Hepatocyte (in vitro differentiated cells): ENCODE results near the gene ARID1A. TPM values are rescaled to one million over a fixed set of nuclear protein-coding genes. Genes with fewer than 3 reads are reported as not detected.

Source experiments
- DNase-seq: peaks from one replicate; pipeline ENCODE4 v3.0.0-alpha.2; 2016; ENCODE audit warnings: low spot score
- H2AFZ ChIP-seq: fragments of 200-600 bp; sonication (generic); 2 replicates; pipeline ENCODE4 v1.6.0; 2016; ENCODE audit warnings: antibody characterized with exemption, mild to moderate bottlenecking
- H3K27ac ChIP-seq: fragments of 200-600 bp; sonication (generic); 2 replicates; pipeline ENCODE4 v1.5.1; 2016; ENCODE audit warnings: mild to moderate bottlenecking
- H3K27me3 ChIP-seq: fragments of 200-600 bp; sonication (generic); 2 replicates; pipeline ENCODE4 v1.6.1; 2016
- H3K36me3 ChIP-seq: fragments of 200-600 bp; sonication (generic); replicated peaks from 2 replicates; pipeline ENCODE4 v1.5.1; 2016; ENCODE audit warnings: low read depth; ENCODE audit not compliant: insufficient read depth
- H3K4me1 ChIP-seq: fragments of 200-600 bp; sonication (generic); 2 replicates; pipeline ENCODE4 v1.5.1; 2016; ENCODE audit warnings: mild to moderate bottlenecking, moderate library complexity; ENCODE audit not compliant: insufficient read depth
- H3K4me2 ChIP-seq: fragments of 200-600 bp; sonication (generic); 2 replicates; pipeline ENCODE4 v1.6.0; 2016
- H3K4me3 ChIP-seq: fragments of 200-600 bp; sonication (generic); 2 replicates; pipeline ENCODE4 v1.5.1; 2016; ENCODE audit warnings: mild to moderate bottlenecking
- H3K79me2 ChIP-seq: fragments of 200-600 bp; sonication (generic); 2 replicates; pipeline ENCODE4 v1.6.0; 2017; ENCODE audit warnings: mild to moderate bottlenecking
- H3K9me2 ChIP-seq: fragments of 200-600 bp; sonication (generic); replicated peaks from 2 replicates; pipeline ENCODE4 v1.6.0; 2017; ENCODE audit warnings: mild to moderate bottlenecking; ENCODE audit not compliant: insufficient read depth
- H3K9me3 ChIP-seq: fragments of 200-600 bp; sonication (generic); 2 replicates; pipeline ENCODE4 v1.5.1; 2016; ENCODE audit warnings: low read depth, mild to moderate bottlenecking
- H4K20me1 ChIP-seq: fragments of 200-600 bp; sonication (generic); 2 replicates; pipeline ENCODE4 v1.6.0; 2016; ENCODE audit warnings: mild to moderate bottlenecking; ENCODE audit not compliant: insufficient read depth, poor library complexity, severe bottlenecking
- EZH2 ChIP-seq: fragments of 200-600 bp; sonication (generic); IDR thresholded peaks from 2 replicates; pipeline ENCODE4 v1.6.1; 2016; ENCODE audit warnings: antibody characterized with exemption, mild to moderate bottlenecking, borderline replicate concordance
- EZH2phosphoT487 ChIP-seq: fragments of 200-600 bp; sonication (generic); IDR thresholded peaks from one replicate; pipeline ENCODE4 v1.6.1; 2018; ENCODE audit warnings: antibody characterized with exemption, mild to moderate bottlenecking, low read depth, moderate library complexity; ENCODE audit not compliant: unreplicated experiment, severe bottlenecking
- WGBS: methylation state at CpG from one replicate; pipeline ENCODE4 v1.1.6; 2016; ENCODE audit warnings: low lambda C conversion rate; ENCODE audit errors: missing lambda C conversion rate; 5-methylcytosine and 5-hydroxymethylcytosine counted together
- polyA plus RNA-seq: library from polyadenylated mRNA; unstranded; fragments of >200 nt; fragmentation: Nextera tagmentation; extraction: Ambion mirVana; gene quantifications from 2 replicates; pipeline ENCODE4 v1.2.1, GENCODE V29; 2016
- total RNA-seq: library from RNA; depleted of rRNA; stranded (reverse); fragments of >200 nt; gene quantifications from 2 replicates; pipeline ENCODE4 v1.2.3, GENCODE V29; 2014
- TF ChIP-seq, protein P1 (sequence below): fragments of 200-600 bp; sonication (generic); IDR thresholded peaks from 2 replicates; pipeline ENCODE4 v1.5.1; 2016; ENCODE audit warnings: antibody characterized with exemption, mild to moderate bottlenecking; ENCODE audit not compliant: poor library complexity

ARID1A gene
- total and polyA plus RNA-seq, 2 experiments from 2014 or later, result 27.9 to 35.8 TPM

DNA sequence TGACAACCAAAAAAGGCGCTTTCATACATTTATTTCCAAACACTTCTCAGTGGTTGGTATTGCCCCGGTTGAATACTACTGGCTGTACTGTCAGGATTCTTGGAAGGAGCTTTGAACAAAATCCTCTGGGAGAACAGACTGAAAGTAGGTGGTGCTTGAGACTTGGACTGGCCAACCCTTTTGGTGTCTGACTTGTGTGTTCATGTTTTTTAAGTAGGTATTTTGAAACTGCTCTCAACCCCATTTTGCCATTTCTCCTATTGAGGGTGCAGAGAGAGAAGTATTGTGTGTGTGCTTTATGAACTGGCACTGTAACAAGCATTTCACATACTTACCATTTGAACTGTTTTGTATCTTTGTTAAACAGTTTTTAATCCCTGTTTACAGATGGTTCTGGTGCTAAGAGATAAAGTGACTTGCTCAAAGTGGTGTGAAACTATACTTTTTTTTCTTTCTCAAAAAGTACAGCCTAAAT, 21.2 kb downstream of the ARID1A start:
- WGBS, result 76% methylated on average over 2 of the region's 2 CpGs
- H3K36me3 ChIP-seq, result no peaks in the 10 kb centered on the region
- peaks cover 100% of the 10 kb centered on the region for H3K79me2 ChIP-seq
- no peak overlapping the region for H3K4me3 ChIP-seq
- H2AFZ ChIP-seq, result no peak overlapping the region
- no peak for DNase-seq
- no peak for TF ChIP-seq EZH2
- TF ChIP-seq EZH2phosphoT487, result no peak
- TF ChIP-seq, protein P1, sequence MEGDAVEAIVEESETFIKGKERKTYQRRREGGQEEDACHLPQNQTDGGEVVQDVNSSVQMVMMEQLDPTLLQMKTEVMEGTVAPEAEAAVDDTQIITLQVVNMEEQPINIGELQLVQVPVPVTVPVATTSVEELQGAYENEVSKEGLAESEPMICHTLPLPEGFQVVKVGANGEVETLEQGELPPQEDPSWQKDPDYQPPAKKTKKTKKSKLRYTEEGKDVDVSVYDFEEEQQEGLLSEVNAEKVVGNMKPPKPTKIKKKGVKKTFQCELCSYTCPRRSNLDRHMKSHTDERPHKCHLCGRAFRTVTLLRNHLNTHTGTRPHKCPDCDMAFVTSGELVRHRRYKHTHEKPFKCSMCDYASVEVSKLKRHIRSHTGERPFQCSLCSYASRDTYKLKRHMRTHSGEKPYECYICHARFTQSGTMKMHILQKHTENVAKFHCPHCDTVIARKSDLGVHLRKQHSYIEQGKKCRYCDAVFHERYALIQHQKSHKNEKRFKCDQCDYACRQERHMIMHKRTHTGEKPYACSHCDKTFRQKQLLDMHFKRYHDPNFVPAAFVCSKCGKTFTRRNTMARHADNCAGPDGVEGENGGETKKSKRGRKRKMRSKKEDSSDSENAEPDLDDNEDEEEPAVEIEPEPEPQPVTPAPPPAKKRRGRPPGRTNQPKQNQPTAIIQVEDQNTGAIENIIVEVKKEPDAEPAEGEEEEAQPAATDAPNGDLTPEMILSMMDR, result no peak
- H3K27me3 ChIP-seq, result no peaks in the 10 kb centered on the region
- H3K27ac ChIP-seq, result no peak overlapping the region
- no peaks in the 10 kb centered on the region for H3K9me3 ChIP-seq
- no peak overlapping the region for H3K4me2 ChIP-seq
- H3K4me1 ChIP-seq, result peaks cover 29% of the 10 kb centered on the region
- H4K20me1 ChIP-seq, result peaks cover 100% of the 10 kb centered on the region
- no peaks in the 10 kb centered on the region for H3K9me2 ChIP-seq

DNA sequence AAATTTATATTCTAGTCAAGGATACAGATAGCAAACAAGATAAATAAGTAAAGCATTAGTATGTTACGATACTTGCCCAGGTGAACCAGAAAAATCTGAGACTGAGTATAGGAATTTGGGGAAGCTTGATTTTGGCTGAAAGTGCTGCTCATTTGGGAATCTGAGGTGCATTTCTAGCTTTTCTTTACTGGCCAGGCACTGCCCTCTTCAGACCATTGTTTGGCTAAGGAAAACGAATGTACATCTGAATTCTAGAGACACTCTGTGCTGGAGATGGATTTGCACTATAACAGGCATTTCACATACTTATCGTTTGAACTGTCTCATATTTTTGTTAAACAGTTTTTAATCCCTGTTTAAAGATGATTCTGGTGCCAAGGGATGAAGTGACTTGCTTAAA, 23.4 kb downstream of the ARID1A start:
- Histone ChIP-seq H3K27me3 (no peaks in the 10 kb centered on the region), H3K36me3 (no peaks in the 10 kb centered on the region), H3K79me2 (peaks cover 99% of the 10 kb centered on the region), H4K20me1 (peaks cover 100% of the 10 kb centered on the region), H3K9me2 (no peaks in the 10 kb centered on the region), H3K4me3 (no peak overlapping the region), H3K9me3 (no peaks in the 10 kb centered on the region), H3K4me1 (peaks cover 48% of the 10 kb centered on the region), H2AFZ (no peak overlapping the region), H3K4me2 (peak overlapping the region; percentile 10), H3K27ac (peak overlapping the region; percentile 1)
- WGBS, result 70% methylated on average over 3 of the region's 3 CpGs
- TF ChIP-seq, protein P1, result peak; percentile 5
- TF ChIP-seq EZH2, result no peak
- DNase-seq, result no peak

DNA sequence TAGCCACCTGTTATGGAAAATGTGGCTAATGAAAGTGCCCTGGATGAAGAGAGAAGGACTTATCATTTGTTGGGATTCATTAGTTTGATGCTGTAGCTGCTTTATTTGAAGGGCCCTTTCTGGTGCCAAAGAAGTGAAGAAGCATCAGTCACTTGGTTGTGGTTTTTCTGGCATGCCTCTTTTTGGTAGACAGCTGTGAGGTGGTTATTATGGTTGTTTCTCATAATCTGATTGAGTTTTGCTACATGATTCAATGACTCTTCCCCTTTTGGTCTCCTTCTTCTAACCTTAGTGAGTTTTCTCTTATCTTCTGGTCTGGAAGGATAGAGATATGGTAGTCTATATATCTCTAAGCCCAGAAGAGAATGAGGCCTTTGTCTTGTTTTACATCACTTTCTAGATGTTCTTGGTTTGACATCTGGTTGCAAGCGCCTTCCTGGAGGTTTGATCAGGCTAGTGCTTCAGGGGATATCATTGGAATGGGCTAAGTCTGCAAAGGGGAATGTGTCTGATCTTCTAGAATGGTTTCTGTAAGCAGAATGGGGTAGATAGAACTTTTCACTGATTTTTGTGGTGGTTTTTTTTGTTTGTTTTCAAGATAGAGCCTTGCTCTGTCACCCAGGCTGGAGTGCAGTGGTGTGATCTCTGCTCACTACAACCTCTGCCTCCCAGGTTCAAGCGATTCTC, 26.0 kb downstream of the ARID1A start:
- no peak overlapping the region for H3K4me3 ChIP-seq
- H3K27ac ChIP-seq, result no peak overlapping the region
- no peak overlapping the region for H3K4me2 ChIP-seq
- peaks cover 99% of the 10 kb centered on the region for H3K79me2 ChIP-seq
- TF ChIP-seq, protein P1, result no peak
- no peak for TF ChIP-seq EZH2
- 93% methylated on average over 2 of the region's 2 CpGs for WGBS
- H2AFZ ChIP-seq, result no peak overlapping the region
- H3K9me2 ChIP-seq, result no peaks in the 10 kb centered on the region
- no peaks in the 10 kb centered on the region for H3K27me3 ChIP-seq
- no peaks in the 10 kb centered on the region for H3K36me3 ChIP-seq
- no peak for DNase-seq
- peaks cover 45% of the 10 kb centered on the region for H3K4me1 ChIP-seq
- no peaks in the 10 kb centered on the region for H3K9me3 ChIP-seq
- peaks cover 100% of the 10 kb centered on the region for H4K20me1 ChIP-seq
